HepG2 (cell line): ENCODE data around the gene AVPR2. TPM values are rescaled to one million over a fixed set of nuclear protein-coding genes. Genes with fewer than 3 reads are reported as not detected.
A peak's percentile ranks its signal among the peaks of the same experiment; 100 is the strongest.

ENCODE experiments used
- CERS6 ChIP-seq: sonication (generic); formaldehyde crosslinking; IDR thresholded peaks from 2 replicates; pipeline ENCODE4 v1.5.0; 2020; ENCODE audit warnings: missing genetic modification reagents
- E2F2 ChIP-seq: sonication (generic); formaldehyde crosslinking; IDR thresholded peaks from 2 replicates; pipeline ENCODE4 v1.4.0; 2020; ENCODE audit warnings: missing genetic modification reagents, borderline replicate concordance
- EP300 ChIP-seq, 3 experiments: sonication (generic) in 1 of 3; formaldehyde crosslinking in 1 of 3; IDR thresholded peaks; 2 replicates each; pipeline versions ENCODE4 v1.5.1 to v1.6.1; 2011 to 2020; ENCODE audit warnings: low read depth in 2 of 3, low read length in 2 of 3, borderline replicate concordance in 1 of 3, improper control_type of control experiment in 1 of 3, mild to moderate bottlenecking in 1 of 3, missing genetic modification reagents in 1 of 3, moderate library complexity in 1 of 3
- HCFC1 ChIP-seq: fragments of 150-350 bp; IDR thresholded peaks from 2 replicates; pipeline ENCODE4 v1.6.1; 2014; ENCODE audit warnings: low read depth, low read length
- HDAC2 ChIP-seq: sonication (generic); formaldehyde crosslinking; IDR thresholded peaks from 2 replicates; pipeline ENCODE4 v1.4.0; 2020; ENCODE audit warnings: missing genetic modification reagents
- HOXA7 ChIP-seq: sonication (generic); formaldehyde crosslinking; IDR thresholded peaks from 2 replicates; pipeline ENCODE4 v1.8.1; 2022; ENCODE audit warnings: mild to moderate bottlenecking, missing genetic modification reagents, moderate library complexity
- NR3C1 ChIP-seq: sonication (generic); formaldehyde crosslinking; IDR thresholded peaks from 2 replicates; pipeline ENCODE4 v1.4.0; 2020; ENCODE audit warnings: missing genetic modification reagents
- PBX2 ChIP-seq: IDR thresholded peaks from 2 replicates; pipeline ENCODE4 v1.6.1; 2016; ENCODE audit warnings: control low read depth
- REPIN1 ChIP-seq: sonication (generic); formaldehyde crosslinking; IDR thresholded peaks from 2 replicates; pipeline ENCODE4 v1.8.0; 2022; ENCODE audit warnings: missing genetic modification reagents, low read depth, mild to moderate bottlenecking, borderline replicate concordance
- SATB2 ChIP-seq: sonication (generic); formaldehyde crosslinking; IDR thresholded peaks from 2 replicates; pipeline ENCODE4 v1.5.0; 2020; ENCODE audit warnings: missing genetic modification reagents
- TP53 ChIP-seq: sonication (generic); formaldehyde crosslinking; conservative IDR thresholded peaks from 2 replicates; pipeline ENCODE4 v1.4.0; 2020; ENCODE audit warnings: missing genetic modification reagents
- ZBTB25 ChIP-seq: IDR thresholded peaks from 2 replicates; pipeline ENCODE4 v1.6.1; 2018; ENCODE audit warnings: missing genetic modification reagents
- ZNF121 ChIP-seq: sonication (generic); formaldehyde crosslinking; IDR thresholded peaks from 2 replicates; pipeline ENCODE4 v1.5.0; 2020; ENCODE audit warnings: mild to moderate bottlenecking, missing genetic modification reagents
- ZNF264 ChIP-seq: sonication (generic); formaldehyde crosslinking; IDR thresholded peaks from 2 replicates; pipeline ENCODE4 v1.4.0; 2020; ENCODE audit warnings: missing genetic modification reagents
- ZNF292 ChIP-seq: sonication (generic); formaldehyde crosslinking; IDR thresholded peaks from 2 replicates; pipeline ENCODE4 v1.8.1; 2022; ENCODE audit warnings: mild to moderate bottlenecking, low read depth, missing genetic modification reagents, borderline replicate concordance
- ZNF552 ChIP-seq: sonication (generic); formaldehyde crosslinking; IDR thresholded peaks from 2 replicates; pipeline ENCODE4 v1.9.0; 2022; ENCODE audit warnings: missing genetic modification reagents, mild to moderate bottlenecking, borderline replicate concordance
- ZNF646 ChIP-seq: sonication (generic); formaldehyde crosslinking; IDR thresholded peaks from 2 replicates; pipeline ENCODE4 v1.9.0; 2021; ENCODE audit warnings: mild to moderate bottlenecking, missing genetic modification reagents
- ZNF768 ChIP-seq: sonication (generic); formaldehyde crosslinking; IDR thresholded peaks from 2 replicates; pipeline ENCODE4 v1.4.0; 2020; ENCODE audit warnings: missing genetic modification reagents
- polyA plus RNA-seq, 8 experiments: library from polyadenylated mRNA; depleted of rRNA in 3 of 8; stranded (reverse) in 7 of 8; unstranded in 1 of 8; fragments of >200 nt; fragmentation: Illumina TruSeq in 4 of 8; extraction: Trizol in 4 of 8; gene quantifications; 2 replicates each; pipeline versions ENCODE4 v1.2.1 to v1.2.3, GENCODE V29; 2011 to 2016; ENCODE audit warnings: low read depth in 4 of 8, missing spikeins in 1 of 8, mixed read lengths in 1 of 8; ENCODE audit not compliant: insufficient read depth in 1 of 8
- total RNA-seq, 5 experiments: library from RNA; depleted of rRNA; stranded (reverse); fragments of >200 nt; fragmentation: Illumina TruSeq; extraction: Trizol; gene quantifications; 2 replicates each; pipeline ENCODE4 v1.2.3, GENCODE V29; 2016; ENCODE audit warnings: low read depth in 1 of 5

Gene AVPR2
- total and polyA plus RNA-seq, 2 of the 13 experiments (the other 11 are each of a cell fraction or from before 2014, with no cell fraction given) = not detected

- peak; percentile 39; the same call in 1 of the 2 replicates for TF ChIP-seq PBX2 (CRISPR knock-in tag)
- peak; percentile 98 for TF ChIP-seq TP53 (CRISPR knock-in tag)
- peak; percentile 100; the same call in 1 of the 2 replicates for TF ChIP-seq E2F2
- peak; percentile 99 for TF ChIP-seq ZNF264 (CRISPR knock-in tag)
- TF ChIP-seq REPIN1 = peak; percentile 94
- TF ChIP-seq HCFC1 = no peak
- TF ChIP-seq SATB2 (CRISPR knock-in tag) = peak; percentile 100
- TF ChIP-seq CERS6 = peak; percentile 99
- TF ChIP-seq ZNF121 = peak; percentile 84
- peak; percentile 98 for TF ChIP-seq HOXA7 (CRISPR knock-in tag)
- TF ChIP-seq NR3C1 (CRISPR knock-in tag) = peak; percentile 93
- TF ChIP-seq ZBTB25 = peak; percentile 100
- peak; percentile 96 for TF ChIP-seq HDAC2 (CRISPR knock-in tag)
- TF ChIP-seq EP300 (IDR thresholded peaks at IDR 0.05; ENCODE audit: low read depth in 2 of 2, low read length in 2 of 2) = no peak
- TF ChIP-seq EP300 (CRISPR knock-in tag; IDR thresholded peaks at IDR 0.05; ENCODE audit: borderline replicate concordance) = peak; percentile 81; the same call in 1 of the 2 replicates
- peak; percentile 93 for TF ChIP-seq ZNF768
- peak; percentile 99 for TF ChIP-seq ZNF552 (CRISPR knock-in tag)
- TF ChIP-seq ZNF292 (CRISPR knock-in tag) = peak; percentile 80; the same call in 1 of the 2 replicates
- TF ChIP-seq ZNF646 (CRISPR knock-in tag) = peak; percentile 88
Observed at GRCh38 chrX:153875391-153876111, 28.9 kb upstream of the AVPR2 start (continued).
